ENCODE measurements around the gene ARL6IP6. TPM values are rescaled to one million over a fixed set of nuclear protein-coding genes. Genes with fewer than 3 reads are reported as not detected.

Gene ARL6IP6
- total RNA-seq, 2 donors from 2014 or later, result 8.6 to 8.9 TPM

- no peak for ATAC-seq
- DNase-seq, result no peak
- intact Hi-C loops (cut with DNase I), result no loop called here
These were observed 62.8 kb downstream of the ARL6IP6 start for GRCh38 chr2:152781175-152781574.

GRCh38 chr2:152782171-152782570, 63.8 kb downstream of the ARL6IP6 start:
- ATAC-seq, result no peak
- intact Hi-C loops (cut with DNase I), result no loop called here
- DNase-seq, result no peak

- ATAC-seq (peak; percentile 65 to 72), DNase-seq (no peak)
- intact Hi-C loops (cut with DNase I), result no loop called here
These were observed 72.5 kb downstream of the ARL6IP6 start for GRCh38 chr2:152790883-152791282.

GRCh38 chr2:152791979-152792378, 73.6 kb downstream of the ARL6IP6 start:
- no peak for ATAC-seq
- DNase-seq, result no peak
- intact Hi-C loops (cut with DNase I), result no loop called here

- no peak for DNase-seq
- no peak for ATAC-seq
- intact Hi-C loops (cut with DNase I), result no loop called here
These were observed 74.6 kb downstream of the ARL6IP6 start for GRCh38 chr2:152792974-152793373.

GRCh38 chr2:152796941-152797340, 78.5 kb downstream of the ARL6IP6 start:
- no peak for ATAC-seq
- intact Hi-C loops (cut with DNase I), result no loop called here

GRCh38 chr2:152804687-152805408, 86.4 kb downstream of the ARL6IP6 start:
- DNase-seq, result no peak
- intact Hi-C loops (cut with DNase I), result no loop called here
- ATAC-seq, result no peak

More at GRCh38 chr2:152796941-152797340, 78.5 kb downstream of the ARL6IP6 start:
- DNase-seq, result no peak

- intact Hi-C loops (cut with DNase I), result no loop called here
- no peak for ATAC-seq
- DNase-seq, result no peak
These were observed 93.5 kb downstream of the ARL6IP6 start for GRCh38 chr2:152811916-152812315.

Other genes with a start within 250 kb of the ARL6IP6 start
- 10 to 100 TPM; 36.7 to 51.1 TPM for gene PRPF40A, start 1.2 kb upstream of the ARL6IP6 start, total RNA-seq